ENCODE measurements around the gene NUCB1.

GRCh38 chr19:48887861-48888612, 12.1 kb upstream of the NUCB1 start:
- TF ChIP-seq POLR2A (IDR thresholded peaks at IDR 0.05; ENCODE audit: low read length), result no peak
- TF ChIP-seq GATA1 (IDR thresholded peaks at IDR 0.05; ENCODE audit: low read depth, low read length), result no peak
